Mucosa of rectum (tissue), 2 donors: Measurements from ENCODE around the gene DPP10.

Source experiments
- H3K27ac ChIP-seq, 2 donors: one replicate each; pipeline ENCODE4 v1.7.0; 2013; ENCODE audit warnings: inconsistent platforms in 2 of 2, low read depth in 2 of 2, low read length in 2 of 2
- H3K27me3 ChIP-seq, 2 donors: one replicate each; pipeline ENCODE4 v1.7.0; 2013; ENCODE audit warnings: low read length in 2 of 2; ENCODE audit not compliant: control insufficient read depth in 2 of 2, insufficient read depth in 2 of 2
- H3K36me3 ChIP-seq, 2 donors: one replicate each; pipeline ENCODE4 v1.7.0; 2013; ENCODE audit warnings: low read length in 2 of 2; ENCODE audit not compliant: control insufficient read depth in 2 of 2, insufficient read depth in 2 of 2
- H3K4me1 ChIP-seq, 2 donors: one replicate each; pipeline ENCODE4 v1.7.0; 2013; ENCODE audit warnings: low read length in 2 of 2, mild to moderate bottlenecking in 1 of 2; ENCODE audit not compliant: control insufficient read depth in 2 of 2, insufficient read depth in 2 of 2
- H3K4me3 ChIP-seq, 2 donors: one replicate each; pipeline ENCODE4 v1.7.0; 2013; ENCODE audit warnings: low read length in 2 of 2
- H3K9ac ChIP-seq, 2 donors: one replicate each; pipeline ENCODE4 v1.7.0; 2013; ENCODE audit warnings: low read length in 2 of 2, low read depth in 1 of 2, mild to moderate bottlenecking in 1 of 2
- H3K9me3 ChIP-seq, 2 donors: one replicate each; pipeline ENCODE4 v1.7.0; 2013; ENCODE audit warnings: low read length in 2 of 2; ENCODE audit not compliant: control insufficient read depth in 2 of 2
- donor health status: healthy.
- donor health status: Normal muscosa, but diverticular disease.

Gene DPP10

DNA sequence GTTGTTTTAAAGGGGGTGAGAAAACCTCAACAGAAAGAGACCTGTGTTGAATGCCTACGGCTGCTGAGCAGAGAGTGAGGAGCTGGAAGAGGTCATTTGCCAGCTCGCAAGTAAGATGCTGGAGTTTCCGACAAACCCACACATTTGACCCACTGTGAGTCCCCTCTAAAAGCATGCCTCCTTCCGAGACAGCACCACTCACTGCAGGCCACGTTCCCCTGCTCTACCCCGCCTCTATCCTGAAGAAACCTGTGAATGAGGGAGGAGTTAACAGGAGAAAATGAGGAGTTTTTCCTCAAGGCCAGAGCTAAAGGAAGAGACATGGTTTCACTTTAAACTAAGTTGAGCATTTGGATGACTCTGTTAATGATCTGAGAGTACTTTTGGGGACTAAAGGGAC is 188.7 kb downstream of the DPP10 start:
- H3K27ac ChIP-seq, result no peak overlapping the region
- H3K4me1 ChIP-seq, result no peaks in the 10 kb centered on the region
- no peaks in the 10 kb centered on the region for H3K36me3 ChIP-seq
- no peak overlapping the region for H3K9ac ChIP-seq
- no peak overlapping the region for H3K4me3 ChIP-seq
- H3K9me3 ChIP-seq, result no peaks in the 10 kb centered on the region
- H3K27me3 ChIP-seq, result no peaks in the 10 kb centered on the region

DNA sequence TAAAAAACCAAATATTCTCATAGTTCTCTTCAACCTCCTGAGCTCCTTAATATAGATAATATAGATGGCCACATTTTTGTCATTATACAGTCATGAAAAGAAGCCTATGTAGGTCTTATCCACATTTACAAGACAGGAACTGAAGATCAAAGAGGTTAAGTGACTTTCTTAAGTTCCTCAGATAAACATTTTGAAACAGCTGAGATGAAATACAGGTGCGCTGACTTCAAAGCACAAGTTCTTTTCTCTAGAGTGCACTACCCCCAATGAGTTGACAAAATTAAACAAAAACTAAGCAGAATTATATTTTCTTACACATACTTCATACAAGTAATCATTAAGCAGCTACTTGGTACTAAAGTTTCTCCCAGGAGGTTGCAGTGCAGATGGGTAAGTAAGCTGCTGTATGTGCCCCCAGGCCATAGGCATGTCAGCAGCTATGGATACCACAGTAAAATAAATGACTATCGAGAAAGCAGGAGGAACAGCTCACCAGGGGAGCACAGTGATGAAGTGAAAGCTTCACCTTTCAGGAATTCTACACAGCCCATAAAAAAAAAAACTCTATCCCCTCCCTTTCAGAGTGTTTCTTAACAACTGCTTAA is 199.8 kb downstream of the DPP10 start:
- no peak overlapping the region for H3K4me3 ChIP-seq

DNA sequence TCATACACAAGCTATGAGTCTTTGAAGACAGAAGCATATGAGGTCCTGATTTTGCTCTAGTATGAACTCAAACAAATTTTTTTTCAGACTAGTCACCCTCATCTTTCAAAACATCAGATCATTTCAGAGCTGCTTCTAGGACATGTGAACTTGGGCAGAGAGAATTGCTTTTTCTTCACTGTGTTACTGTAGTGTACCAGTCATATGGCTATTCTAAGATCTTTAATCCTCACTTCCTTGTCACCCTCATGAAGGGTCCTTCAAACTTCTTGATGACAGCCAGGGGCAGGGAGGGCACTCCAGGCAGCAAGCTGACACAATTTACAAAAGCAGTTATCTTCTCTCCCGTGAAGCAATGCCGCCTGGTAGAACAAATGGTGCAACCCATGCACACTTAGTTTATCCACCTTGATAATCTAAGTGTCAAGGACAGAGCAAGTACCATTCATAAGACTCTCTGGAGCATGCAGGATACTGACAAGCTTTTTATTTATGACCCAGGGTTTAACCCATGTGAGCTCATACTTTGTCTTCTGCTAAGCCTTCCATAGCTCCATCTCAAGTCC is 200.6 kb downstream of the DPP10 start:
- no peaks in the 10 kb centered on the region for H3K4me1 ChIP-seq

More for the DNA sequence above, 199.8 kb downstream of the DPP10 start:
- no peaks in the 10 kb centered on the region for H3K36me3 ChIP-seq
- H3K4me1 ChIP-seq, result no peaks in the 10 kb centered on the region
- H3K27me3 ChIP-seq, result no peaks in the 10 kb centered on the region
- no peak overlapping the region for H3K27ac ChIP-seq
- H3K9me3 ChIP-seq, result no peaks in the 10 kb centered on the region
- H3K9ac ChIP-seq, result no peak overlapping the region

DNA sequence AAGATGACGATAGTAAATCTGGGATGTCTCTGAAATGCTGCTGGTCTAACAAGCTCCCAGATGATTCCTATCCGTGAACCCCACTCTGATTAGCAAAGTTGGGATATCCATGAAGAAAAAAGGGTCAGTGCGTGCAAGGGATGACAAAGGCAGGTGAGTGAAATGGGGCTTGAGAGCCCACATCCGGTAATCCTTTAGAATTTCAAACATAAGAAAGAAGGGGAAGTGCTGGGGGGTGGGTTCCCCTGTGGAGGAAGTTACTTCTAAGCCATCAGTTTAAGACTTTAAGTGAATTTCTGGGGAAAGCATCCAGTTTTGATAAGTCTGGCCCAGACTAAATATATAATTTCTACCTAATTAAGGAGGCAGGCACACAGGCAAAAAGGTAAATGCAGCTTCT is 209.5 kb downstream of the DPP10 start:
- no peaks in the 10 kb centered on the region for H3K36me3 ChIP-seq
- no peak overlapping the region for H3K9ac ChIP-seq
- H3K9me3 ChIP-seq, result no peaks in the 10 kb centered on the region
- no peaks in the 10 kb centered on the region for H3K27me3 ChIP-seq
- no peak overlapping the region for H3K27ac ChIP-seq
- no peak overlapping the region for H3K4me3 ChIP-seq
- H3K4me1 ChIP-seq, result no peaks in the 10 kb centered on the region

More for the DNA sequence above, 200.6 kb downstream of the DPP10 start:
- Histone ChIP-seq H3K9ac (no peak overlapping the region), H3K4me3 (no peak overlapping the region), H3K27ac (no peak overlapping the region), H3K9me3 (no peaks in the 10 kb centered on the region), H3K36me3 (no peaks in the 10 kb centered on the region), H3K27me3 (no peaks in the 10 kb centered on the region)

- no peaks in the 10 kb centered on the region for H3K9me3 ChIP-seq
- no peaks in the 10 kb centered on the region for H3K36me3 ChIP-seq
- H3K27me3 ChIP-seq, result no peaks in the 10 kb centered on the region
- H3K4me3 ChIP-seq, result no peak overlapping the region
- H3K27ac ChIP-seq, result no peak overlapping the region
- no peaks in the 10 kb centered on the region for H3K4me1 ChIP-seq
- H3K9ac ChIP-seq, result no peak overlapping the region
Observed at GRCh38 chr2:114659880-114660279, 217.4 kb downstream of the DPP10 start.

- no peaks in the 10 kb centered on the region for H3K9me3 ChIP-seq
- no peak overlapping the region for H3K9ac ChIP-seq
- no peaks in the 10 kb centered on the region for H3K4me1 ChIP-seq
- H3K27me3 ChIP-seq, result no peaks in the 10 kb centered on the region
- no peaks in the 10 kb centered on the region for H3K36me3 ChIP-seq
- H3K4me3 ChIP-seq, result peak overlapping the region; percentile 44 to 66
- no peak overlapping the region for H3K27ac ChIP-seq
Observed at GRCh38 chr2:114661971-114662939, 219.8 kb downstream of the DPP10 start.

DNA sequence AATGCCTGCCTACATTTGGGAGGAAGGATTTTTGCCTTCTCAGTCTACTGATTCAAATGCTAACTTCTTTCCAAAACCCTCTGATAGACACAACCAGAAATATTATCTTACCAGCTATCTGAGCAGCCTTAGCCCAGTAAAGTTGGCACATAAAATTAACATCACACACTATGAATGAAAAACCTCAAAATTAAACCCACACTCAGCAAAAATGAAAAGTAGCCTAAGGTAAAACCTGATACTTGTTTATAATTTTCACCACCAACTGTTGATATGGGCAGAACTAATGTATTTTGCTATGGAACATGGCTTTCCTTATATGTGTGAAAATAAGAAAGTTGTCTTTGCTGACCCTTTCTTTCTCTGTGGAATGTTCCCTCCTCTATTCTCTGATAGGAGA is 226.0 kb downstream of the DPP10 start:
- Histone ChIP-seq H3K27me3 (no peaks in the 10 kb centered on the region), H3K36me3 (no peaks in the 10 kb centered on the region), H3K27ac (no peak overlapping the region)

DNA sequence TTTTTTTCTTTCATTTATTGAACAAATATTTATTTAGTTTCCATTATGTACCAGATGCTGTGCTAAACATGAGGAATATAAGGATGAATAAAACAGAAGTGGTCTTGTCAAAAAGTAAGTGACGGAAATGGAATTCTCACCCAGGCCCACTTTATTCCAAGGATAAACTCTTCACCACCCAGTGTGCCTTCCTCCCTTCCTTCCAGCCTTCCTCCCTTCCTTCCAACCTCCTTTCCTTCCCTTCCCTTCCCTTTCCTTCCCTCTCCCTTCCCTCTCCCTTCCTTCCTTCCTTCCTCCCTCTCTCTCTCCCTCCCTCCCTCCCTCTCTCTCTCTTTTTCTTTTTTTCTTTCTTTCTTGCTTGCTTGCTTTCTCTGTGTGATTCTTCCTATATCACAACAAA is 240.8 kb downstream of the DPP10 start:
- no peaks in the 10 kb centered on the region for H3K4me1 ChIP-seq
- no peaks in the 10 kb centered on the region for H3K36me3 ChIP-seq
- H3K27me3 ChIP-seq, result no peaks in the 10 kb centered on the region

More for the DNA sequence above, 226.0 kb downstream of the DPP10 start:
- Histone ChIP-seq H3K4me3 (no peak overlapping the region), H3K4me1 (no peaks in the 10 kb centered on the region), H3K9me3 (no peaks in the 10 kb centered on the region), H3K9ac (no peak overlapping the region)

DNA sequence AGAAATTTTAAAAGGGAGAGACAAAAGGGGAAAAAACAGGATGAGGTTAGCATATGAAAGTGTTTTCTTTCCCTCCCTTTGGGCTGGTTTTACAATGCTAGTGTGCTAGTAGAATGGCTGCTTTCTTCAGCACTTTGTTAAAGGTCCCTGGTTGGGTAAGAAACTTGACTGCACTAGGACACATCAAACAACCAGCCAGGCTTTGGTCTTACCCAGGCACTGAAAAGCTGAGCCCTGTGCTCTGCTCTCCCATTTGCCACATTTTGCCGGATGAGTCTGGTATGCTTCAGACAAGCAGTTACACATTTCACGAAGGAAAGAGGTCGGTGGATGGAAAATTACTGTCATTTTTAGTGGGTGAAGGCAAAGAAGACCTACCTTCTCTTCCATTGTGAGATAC is 242.0 kb downstream of the DPP10 start:
- no peak overlapping the region for H3K27ac ChIP-seq
- H3K4me3 ChIP-seq, result no peak overlapping the region
- H3K9me3 ChIP-seq, result no peaks in the 10 kb centered on the region
- no peak overlapping the region for H3K9ac ChIP-seq
- no peaks in the 10 kb centered on the region for H3K4me1 ChIP-seq
- H3K27me3 ChIP-seq, result no peaks in the 10 kb centered on the region
- no peaks in the 10 kb centered on the region for H3K36me3 ChIP-seq

More for the DNA sequence above, 240.8 kb downstream of the DPP10 start:
- no peak overlapping the region for H3K27ac ChIP-seq
- H3K9ac ChIP-seq, result no peak overlapping the region
- H3K4me3 ChIP-seq, result no peak overlapping the region
- H3K9me3 ChIP-seq, result no peaks in the 10 kb centered on the region

- Histone ChIP-seq H3K9ac (no peak overlapping the region), H3K36me3 (no peaks in the 10 kb centered on the region), H3K4me3 (no peak overlapping the region)
Observed at GRCh38 chr2:114685102-114685501, 242.7 kb downstream of the DPP10 start.

More at GRCh38 chr2:114685102-114685501, 242.7 kb downstream of the DPP10 start:
- H3K27me3 ChIP-seq, result no peaks in the 10 kb centered on the region
- no peaks in the 10 kb centered on the region for H3K4me1 ChIP-seq
- H3K9me3 ChIP-seq, result no peaks in the 10 kb centered on the region
- no peak overlapping the region for H3K27ac ChIP-seq
